GM19239 (cell line): ENCODE data around the gene FBXO2.

Experiments used
- DNase-seq: peaks from one replicate; pipeline ENCODE4 v3.0.0; 2011; ENCODE audit warnings: low spot score; ENCODE audit not compliant: insufficient read length
- FAIRE-seq: peaks from 2 replicates; lab custom pipeline; 2011; peaks lifted over from hg19 to GRCh38; lab: Jason Lieb, UNC

FBXO2 gene

GRCh38 chr1:11602981-11603380 is 51.2 kb downstream of the FBXO2 start:
- no peak for FAIRE-seq
- DNase-seq = no peak

- FAIRE-seq (no peak), DNase-seq (no peak)
These were observed 51.8 kb downstream of the FBXO2 start for GRCh38 chr1:11602424-11602823.

GRCh38 chr1:11600836-11601235 is 53.4 kb downstream of the FBXO2 start:
- DNase-seq (no peak), FAIRE-seq (no peak)

- DNase-seq (no peak), FAIRE-seq (no peak)
These were observed 54.2 kb downstream of the FBXO2 start for GRCh38 chr1:11599891-11600576.

- no peak for FAIRE-seq
- no peak for DNase-seq
These were observed 55.8 kb downstream of the FBXO2 start for GRCh38 chr1:11598461-11598860.
